ENCODE data around the gene HCFC1R1. TPM values are rescaled to one million over a fixed set of nuclear protein-coding genes. Genes with fewer than 3 reads are reported as not detected.
A peak's percentile ranks its signal among the peaks of the same experiment; 100 is the strongest.

Gene HCFC1R1
- total and polyA plus RNA-seq, 2 of the 8 experiments (the other 6 are each of a cell fraction or from before 2014, with no cell fraction given) = 72.7 to 138 TPM

- no peak; the same call in 1 of the 2 replicates for TF ChIP-seq TBP (IDR thresholded peaks at IDR 0.05; ENCODE audit: low read depth, low read length)
- TF ChIP-seq CHD1 (IDR thresholded peaks at IDR 0.05; ENCODE audit: low read depth, low read length) = no peak
- no peak; the same call in 1 of the 2 replicates for TF ChIP-seq POLR2AphosphoS5 (IDR thresholded peaks at IDR 0.05; ENCODE audit: low read depth, low read length)
- TF ChIP-seq SIX5 (IDR thresholded peaks at IDR 0.05; ENCODE audit: low read depth, low read length) = no peak
- TF ChIP-seq SP1 (IDR thresholded peaks at IDR 0.05; ENCODE audit: low read depth, low read length) = peak; percentile 96
- no peak for TF ChIP-seq TAF7 (optimal IDR thresholded peaks at IDR 0.05; ENCODE audit: borderline replicate concordance, low read depth, low read length)
- TF ChIP-seq POU5F1 (IDR thresholded peaks at IDR 0.05; ENCODE audit: low read depth, low read length) = no peak
- no peak for TF ChIP-seq CTBP2 (IDR thresholded peaks at IDR 0.05; ENCODE audit: borderline replicate concordance, insufficient read depth, insufficient read length, low read length)
- TF ChIP-seq RFX5 (IDR thresholded peaks at IDR 0.05; ENCODE audit: borderline replicate concordance, low read depth, low read length) = no peak
- no peak for TF ChIP-seq KDM5A (IDR thresholded peaks at IDR 0.05; ENCODE audit: low read length)
- TF ChIP-seq SAP30 (IDR thresholded peaks at IDR 0.05; ENCODE audit: insufficient read depth, insufficient replicate concordance, low read length) = no peak
- no peak for TF ChIP-seq ASH2L (IDR thresholded peaks at IDR 0.05; ENCODE audit: low read length)
- TF ChIP-seq GTF2F1 (IDR thresholded peaks at IDR 0.05; ENCODE audit: borderline replicate concordance, low read depth, low read length) = no peak
- TF ChIP-seq NRF1 (IDR thresholded peaks at IDR 0.05; ENCODE audit: low read depth, low read length) = peak; percentile 69
- peak; percentile 83 for TF ChIP-seq MAX (IDR thresholded peaks at IDR 0.05)
- TF ChIP-seq HDAC6 (IDR thresholded peaks at IDR 0.05; ENCODE audit: low read depth, low read length) = no peak
- TF ChIP-seq CREB1 (IDR thresholded peaks at IDR 0.05) = peak; percentile 70
- TF ChIP-seq BACH1 (IDR thresholded peaks at IDR 0.05; ENCODE audit: low read length) = no peak
- peak; percentile 87 for TF ChIP-seq CHD2 (IDR thresholded peaks at IDR 0.05; ENCODE audit: low read length)
- no peak for TF ChIP-seq JUN (IDR thresholded peaks at IDR 0.05; ENCODE audit: low read depth, low read length)
- TF ChIP-seq YY1 (IDR thresholded peaks at IDR 0.05; ENCODE audit: low read depth, low read length) = no peak
- no peak for TF ChIP-seq SUZ12 (IDR thresholded peaks at IDR 0.05; ENCODE audit: low read length)
- TF ChIP-seq TAF1 (IDR thresholded peaks at IDR 0.05; ENCODE audit: low read depth, low read length) = no peak
- no peak for TF ChIP-seq FOSL1 (IDR thresholded peaks at IDR 0.05; ENCODE audit: insufficient read depth, low read depth, low read length)
- TF ChIP-seq HDAC2 (IDR thresholded peaks at IDR 0.05; ENCODE audit: borderline replicate concordance in 1 of 2, low read depth in 2 of 2, low read length in 2 of 2) = peak in 1 of 2 experiments; percentile 27; a peak in 1 of 4 replicates
- TF ChIP-seq TEAD4 (IDR thresholded peaks at IDR 0.05; ENCODE audit: low read depth, low read length) = no peak
- TF ChIP-seq ZNF274 (IDR thresholded peaks at IDR 0.05; ENCODE audit: borderline replicate concordance, extremely low read depth, low read length) = no peak
Observed at GRCh38 chr16:3003582-3004270, 20.0 kb downstream of the HCFC1R1 start (continued).

All from H1 (cell line).